ENCODE data around the gene SS18.

Gene SS18

DNA sequence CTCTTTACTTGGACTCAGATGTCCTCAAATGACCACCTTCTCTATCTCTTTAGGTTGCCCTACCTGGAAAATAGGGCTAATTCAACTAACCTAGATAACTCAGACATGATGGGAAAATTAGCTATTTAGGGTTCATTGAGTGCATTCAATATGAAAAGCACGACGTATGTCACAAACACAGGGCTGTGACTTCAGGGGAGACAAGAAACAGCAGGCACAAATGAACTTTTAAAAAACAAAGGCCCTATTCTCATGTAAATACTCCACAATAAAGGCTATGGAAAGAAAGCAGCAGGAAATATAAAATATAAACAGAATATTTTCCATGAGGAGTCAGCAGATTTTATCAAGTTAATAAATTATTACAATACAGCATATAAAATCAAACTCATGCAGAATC lies 97.8 kb downstream of the SS18 start:
- no peak for FAIRE-seq

DNA sequence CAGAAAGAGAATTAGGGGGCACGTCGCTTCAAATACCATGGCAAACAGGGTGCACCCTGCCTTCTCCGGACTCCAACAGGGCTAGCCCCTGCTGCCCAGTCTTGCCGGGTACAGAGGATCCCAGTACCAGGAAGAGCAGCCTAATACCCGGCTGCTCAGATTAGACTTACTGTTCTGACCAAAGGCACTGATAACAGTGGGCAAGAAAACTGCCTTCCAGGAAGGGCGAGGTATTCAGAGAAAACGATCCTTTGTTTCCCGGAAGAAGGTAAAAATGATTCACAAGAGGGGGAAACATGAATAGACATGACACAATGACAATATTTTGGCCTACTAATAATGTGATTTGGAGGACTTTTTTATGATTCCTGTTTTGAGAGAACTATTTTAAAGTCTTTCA lies 99.9 kb downstream of the SS18 start:
- no peak for FAIRE-seq

DNA sequence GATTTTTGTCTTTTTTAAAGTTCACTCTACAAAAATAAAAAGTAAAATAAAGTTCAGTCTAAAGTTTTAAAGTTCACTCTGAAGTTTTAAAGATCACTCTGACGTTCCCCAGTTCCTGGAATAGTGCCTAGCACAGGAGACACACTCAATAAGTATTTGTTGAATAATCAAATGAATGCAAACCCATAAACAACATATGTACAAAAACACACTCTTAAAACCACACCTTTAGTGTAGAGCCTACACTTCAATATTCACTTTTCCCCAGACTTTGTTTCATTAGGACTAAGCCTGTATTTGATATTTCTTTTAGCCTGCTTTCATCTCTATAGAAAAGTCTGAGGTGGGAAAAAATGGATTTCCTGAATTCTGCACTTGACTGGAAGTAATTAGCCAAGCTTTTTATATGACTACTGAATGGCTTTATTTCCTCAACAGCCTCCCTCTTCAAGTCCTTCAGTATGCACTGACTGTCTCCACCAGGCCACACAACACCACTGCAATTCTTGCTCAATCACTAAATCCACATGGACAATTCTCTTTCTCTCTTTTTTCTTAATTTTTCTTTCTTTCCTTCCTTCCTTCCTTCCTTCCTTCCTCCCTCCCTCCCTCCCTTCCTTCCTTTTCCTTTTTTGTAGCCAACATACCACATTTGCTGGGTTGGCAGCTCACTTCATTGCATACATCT lies 104.6 kb downstream of the SS18 start:
- FAIRE-seq = no peak

DNA sequence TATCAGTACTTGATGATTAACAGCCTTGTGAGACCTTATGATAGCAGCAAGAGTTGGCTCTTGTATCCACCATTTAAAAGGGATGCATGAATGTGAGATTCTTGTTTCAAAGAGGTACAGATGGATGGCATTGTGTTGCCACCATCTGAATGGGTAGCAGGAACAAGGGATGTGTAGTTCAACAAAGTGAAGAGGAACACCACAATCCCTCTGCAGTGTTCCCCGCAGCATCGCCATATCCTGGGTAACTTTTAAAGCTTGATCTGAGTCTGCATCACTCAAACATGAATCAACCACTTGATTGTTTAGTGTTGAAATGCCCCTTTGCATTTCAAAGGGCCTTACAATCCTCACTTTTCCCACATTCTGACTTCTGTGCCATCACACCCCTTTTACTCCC lies 106.7 kb downstream of the SS18 start:
- FAIRE-seq = no peak

DNA sequence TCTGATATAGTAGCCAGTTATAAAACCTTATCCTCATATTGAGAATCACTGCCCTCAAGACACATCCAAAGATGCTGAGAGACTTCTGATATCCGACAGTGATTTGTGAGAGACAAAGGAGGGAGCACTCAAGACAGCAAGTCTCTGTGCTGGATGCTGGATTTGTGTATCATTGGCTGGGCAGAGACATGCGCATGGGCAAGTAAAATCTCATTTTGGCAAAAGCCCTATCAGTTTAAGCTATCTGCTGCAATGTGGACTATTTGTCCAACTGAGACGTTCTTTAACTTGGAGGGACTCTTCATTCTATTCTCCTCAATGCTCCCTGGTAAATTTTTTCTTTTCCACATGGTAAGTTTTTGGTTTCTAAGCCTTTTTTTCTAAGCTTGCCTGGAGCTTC lies 107.5 kb downstream of the SS18 start:
- no peak for FAIRE-seq

DNA sequence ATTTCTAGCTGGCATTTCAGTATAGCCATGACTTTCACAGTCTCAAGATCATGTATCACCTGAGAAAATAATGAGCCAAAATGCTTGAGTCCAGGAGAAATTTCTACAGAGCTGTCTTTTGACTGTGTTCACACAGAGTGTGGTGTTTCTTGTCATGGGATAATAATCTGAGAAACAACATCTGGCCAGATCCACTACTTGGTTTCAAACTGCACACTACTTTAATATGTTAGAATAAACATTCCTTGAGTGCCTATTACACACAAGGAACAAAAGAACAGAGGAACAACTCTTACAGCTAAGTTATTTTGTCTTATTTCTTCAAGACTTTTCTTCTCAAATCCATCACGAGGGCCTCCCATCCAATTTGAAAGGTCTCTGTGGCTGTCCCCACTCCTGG lies 108.3 kb downstream of the SS18 start:
- FAIRE-seq = no peak

DNA sequence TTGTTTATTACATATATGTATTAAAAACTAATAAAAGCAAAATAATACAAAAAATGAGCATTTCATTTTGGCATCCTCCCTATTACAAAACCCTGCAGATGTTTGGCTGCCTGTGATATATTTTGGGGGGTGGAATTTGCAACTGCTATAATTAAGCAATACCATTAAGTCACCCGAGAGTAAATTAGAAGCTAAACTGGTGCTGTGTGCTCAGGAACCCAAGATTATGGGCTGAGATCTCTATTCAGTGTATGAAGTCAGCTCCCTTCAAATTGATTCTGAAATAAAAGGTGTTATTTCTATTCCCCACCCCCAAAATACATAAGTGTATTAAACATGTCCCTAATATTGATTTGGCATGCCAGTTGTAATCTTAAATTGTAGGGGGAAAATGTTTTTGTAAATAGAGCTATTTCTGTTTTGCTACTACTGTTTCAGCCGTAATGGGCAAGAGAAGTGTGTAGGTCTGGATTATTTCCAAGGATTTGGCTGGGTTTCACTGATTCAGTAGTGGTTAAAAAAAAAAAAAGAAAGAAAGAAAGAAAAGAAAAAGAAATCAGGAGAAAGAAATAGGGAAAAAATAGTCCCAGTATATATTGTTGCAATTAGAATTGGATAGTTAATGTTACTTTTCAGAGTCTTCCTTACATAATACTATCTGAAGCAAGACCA lies 110.9 kb downstream of the SS18 start:
- FAIRE-seq = no peak

DNA sequence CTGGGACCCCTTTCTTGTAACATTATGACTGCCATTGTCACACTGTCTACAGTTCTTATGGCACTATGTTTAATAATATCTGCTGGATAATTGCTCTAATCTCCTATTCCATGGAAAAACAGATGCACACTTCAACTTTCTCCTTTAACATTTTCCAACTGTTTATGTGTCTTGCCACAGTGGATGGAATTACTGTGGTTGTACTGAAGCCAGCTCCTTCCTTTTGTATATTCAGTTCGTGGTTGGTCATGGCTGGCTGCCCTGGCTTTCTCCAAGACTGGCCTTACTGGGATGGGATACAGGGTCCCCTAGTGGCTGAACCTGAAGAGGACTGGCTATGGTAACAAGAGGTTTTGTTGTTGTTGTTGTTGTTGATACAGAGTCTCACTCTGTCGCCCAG lies 113.9 kb downstream of the SS18 start:
- no peak for FAIRE-seq

DNA sequence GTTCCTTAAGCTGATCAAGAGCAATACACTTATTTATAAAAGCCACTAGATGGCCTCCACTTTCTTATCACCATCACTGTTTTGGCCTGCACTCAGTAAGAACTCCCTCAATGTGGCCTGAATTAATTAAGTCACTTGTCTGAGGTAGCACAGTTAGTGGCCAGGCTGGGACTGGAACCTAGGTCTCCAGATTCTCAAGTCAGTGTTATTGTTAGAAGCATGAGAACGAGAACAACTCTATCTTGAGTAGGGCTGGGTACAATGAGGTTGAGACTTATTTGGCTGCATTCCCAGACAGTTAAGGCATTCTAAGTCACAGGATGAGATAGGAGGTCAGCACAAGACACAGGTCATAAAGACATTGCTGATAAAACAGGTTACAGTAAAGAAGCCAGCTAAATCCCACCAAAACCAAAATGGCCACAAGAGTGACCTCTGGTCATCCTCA lies 115.8 kb downstream of the SS18 start:
- FAIRE-seq = no peak

All from A204.1 (cell line).